PC-3 (cell line): ENCODE data around the gene TRABD2B.

Source experiments
- EZH2 ChIP-seq: fragments of 300-600 bp; sonication (generic); IDR thresholded peaks from one replicate; pipeline ENCODE4 v1.6.1; 2017; ENCODE audit warnings: antibody characterized with exemption, mild to moderate bottlenecking, low read length; ENCODE audit not compliant: unreplicated experiment
- TF ChIP-seq, protein P1 (sequence below): fragments of 300-600 bp; sonication (generic); conservative IDR thresholded peaks from 2 replicates; pipeline ENCODE4 v1.5.1; 2017; ENCODE audit warnings: antibody characterized with exemption, low read depth, mild to moderate bottlenecking, low read length

DNA sequence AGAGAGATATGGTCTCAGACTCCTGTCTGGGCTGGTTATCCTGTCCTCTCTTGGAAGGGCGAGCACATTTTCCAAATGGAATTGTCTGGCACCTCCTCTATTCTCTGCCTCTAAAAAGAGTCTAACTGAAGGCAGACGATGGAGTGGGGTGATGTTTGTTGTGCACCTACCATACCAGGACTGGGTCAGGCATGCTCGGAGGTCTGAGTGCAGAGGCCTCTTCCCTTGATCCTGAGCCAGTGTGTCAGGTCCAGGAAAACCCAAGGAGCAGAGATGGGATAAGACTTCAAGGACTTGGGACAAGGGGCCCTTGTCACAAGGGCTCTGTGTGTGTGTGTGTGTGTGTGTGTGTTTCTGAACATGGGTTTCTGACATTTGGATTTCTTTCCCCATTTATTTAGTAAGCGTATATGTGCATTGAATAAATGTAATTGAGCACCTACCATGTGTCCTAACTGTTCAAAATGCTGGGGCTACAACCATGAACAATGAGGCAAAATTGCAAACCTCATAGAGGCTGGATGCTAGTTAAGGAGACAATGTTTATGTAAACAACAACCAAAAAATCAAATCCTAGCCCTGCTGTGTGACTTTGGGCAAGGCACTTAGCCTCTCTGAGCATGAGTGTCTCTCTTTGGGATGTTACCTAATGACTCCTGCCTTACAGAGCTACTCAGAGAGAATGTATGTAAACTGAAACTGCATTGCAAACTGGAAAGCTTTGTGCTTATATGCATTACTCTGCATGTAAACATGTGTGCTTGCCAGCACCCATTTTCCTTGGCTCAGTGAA lies 283.0 kb downstream of the TRABD2B start:
- TF ChIP-seq, protein P1, sequence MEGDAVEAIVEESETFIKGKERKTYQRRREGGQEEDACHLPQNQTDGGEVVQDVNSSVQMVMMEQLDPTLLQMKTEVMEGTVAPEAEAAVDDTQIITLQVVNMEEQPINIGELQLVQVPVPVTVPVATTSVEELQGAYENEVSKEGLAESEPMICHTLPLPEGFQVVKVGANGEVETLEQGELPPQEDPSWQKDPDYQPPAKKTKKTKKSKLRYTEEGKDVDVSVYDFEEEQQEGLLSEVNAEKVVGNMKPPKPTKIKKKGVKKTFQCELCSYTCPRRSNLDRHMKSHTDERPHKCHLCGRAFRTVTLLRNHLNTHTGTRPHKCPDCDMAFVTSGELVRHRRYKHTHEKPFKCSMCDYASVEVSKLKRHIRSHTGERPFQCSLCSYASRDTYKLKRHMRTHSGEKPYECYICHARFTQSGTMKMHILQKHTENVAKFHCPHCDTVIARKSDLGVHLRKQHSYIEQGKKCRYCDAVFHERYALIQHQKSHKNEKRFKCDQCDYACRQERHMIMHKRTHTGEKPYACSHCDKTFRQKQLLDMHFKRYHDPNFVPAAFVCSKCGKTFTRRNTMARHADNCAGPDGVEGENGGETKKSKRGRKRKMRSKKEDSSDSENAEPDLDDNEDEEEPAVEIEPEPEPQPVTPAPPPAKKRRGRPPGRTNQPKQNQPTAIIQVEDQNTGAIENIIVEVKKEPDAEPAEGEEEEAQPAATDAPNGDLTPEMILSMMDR: no peak
- TF ChIP-seq EZH2: no peak
